ENCODE data around the gene USP21. TPM values are rescaled to one million over a fixed set of nuclear protein-coding genes. Genes with fewer than 3 reads are reported as not detected.

The USP21 gene
- total and polyA plus RNA-seq, 9 of the 15 experiments (the other 6 are each of a cell fraction or from before 2014, with no cell fraction given): 4.9 to 52.4 (median 21.6) TPM

GRCh38 chr1:161201836-161202712, 42.8 kb downstream of the USP21 start, which contains the start of gene NDUFS2 (continued):
- TF ChIP-seq, protein P1, sequence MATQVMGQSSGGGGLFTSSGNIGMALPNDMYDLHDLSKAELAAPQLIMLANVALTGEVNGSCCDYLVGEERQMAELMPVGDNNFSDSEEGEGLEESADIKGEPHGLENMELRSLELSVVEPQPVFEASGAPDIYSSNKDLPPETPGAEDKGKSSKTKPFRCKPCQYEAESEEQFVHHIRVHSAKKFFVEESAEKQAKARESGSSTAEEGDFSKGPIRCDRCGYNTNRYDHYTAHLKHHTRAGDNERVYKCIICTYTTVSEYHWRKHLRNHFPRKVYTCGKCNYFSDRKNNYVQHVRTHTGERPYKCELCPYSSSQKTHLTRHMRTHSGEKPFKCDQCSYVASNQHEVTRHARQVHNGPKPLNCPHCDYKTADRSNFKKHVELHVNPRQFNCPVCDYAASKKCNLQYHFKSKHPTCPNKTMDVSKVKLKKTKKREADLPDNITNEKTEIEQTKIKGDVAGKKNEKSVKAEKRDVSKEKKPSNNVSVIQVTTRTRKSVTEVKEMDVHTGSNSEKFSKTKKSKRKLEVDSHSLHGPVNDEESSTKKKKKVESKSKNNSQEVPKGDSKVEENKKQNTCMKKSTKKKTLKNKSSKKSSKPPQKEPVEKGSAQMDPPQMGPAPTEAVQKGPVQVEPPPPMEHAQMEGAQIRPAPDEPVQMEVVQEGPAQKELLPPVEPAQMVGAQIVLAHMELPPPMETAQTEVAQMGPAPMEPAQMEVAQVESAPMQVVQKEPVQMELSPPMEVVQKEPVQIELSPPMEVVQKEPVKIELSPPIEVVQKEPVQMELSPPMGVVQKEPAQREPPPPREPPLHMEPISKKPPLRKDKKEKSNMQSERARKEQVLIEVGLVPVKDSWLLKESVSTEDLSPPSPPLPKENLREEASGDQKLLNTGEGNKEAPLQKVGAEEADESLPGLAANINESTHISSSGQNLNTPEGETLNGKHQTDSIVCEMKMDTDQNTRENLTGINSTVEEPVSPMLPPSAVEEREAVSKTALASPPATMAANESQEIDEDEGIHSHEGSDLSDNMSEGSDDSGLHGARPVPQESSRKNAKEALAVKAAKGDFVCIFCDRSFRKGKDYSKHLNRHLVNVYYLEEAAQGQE (IDR thresholded peaks at IDR 0.05; ENCODE audit: borderline replicate concordance): no peak
- TF ChIP-seq, protein P1 (CRISPR knock-in tag; IDR thresholded peaks at IDR 0.05; ENCODE audit: low read depth): peak; percentile 46; the same call in 1 of the 2 replicates
- TF ChIP-seq CC2D1A (IDR thresholded peaks at IDR 0.05) (no peak), IRF9 (tag; IDR thresholded peaks at IDR 0.05) (no peak), ZNF408 (CRISPR knock-in tag; IDR thresholded peaks at IDR 0.05; ENCODE audit: low read depth) (no peak), MTA1 (IDR thresholded peaks at IDR 0.05; ENCODE audit: borderline replicate concordance) (0 out of 2 replicates have a peak, but pooled peaks have one; percentile 14), GTF2F1 (IDR thresholded peaks at IDR 0.05; ENCODE audit: low read depth, low read length) (peak; percentile 81; the same call in 1 of the 2 replicates), TFAP4 (CRISPR knock-in tag; IDR thresholded peaks at IDR 0.05; ENCODE audit: borderline replicate concordance) (peak; percentile 90; the same call in 1 of the 2 replicates), TOE1 (IDR thresholded peaks at IDR 0.05; ENCODE audit: borderline replicate concordance) (peak; percentile 51; the same call in 1 of the 2 replicates), TOE1 (CRISPR knock-in tag; IDR thresholded peaks at IDR 0.05; ENCODE audit: borderline replicate concordance, low read depth) (no peak), ZFX (CRISPR knock-in tag; IDR thresholded peaks at IDR 0.05) (peak; percentile 86), RUNX1 (IDR thresholded peaks at IDR 0.05; ENCODE audit: low read depth) (0 out of 2 replicates have a peak, but pooled peaks have one; percentile 7), ASH1L (IDR thresholded peaks at IDR 0.05; ENCODE audit: borderline replicate concordance, low read depth, partially characterized antibody) (peak; percentile 56), POLR2A (conservative IDR thresholded peaks at IDR 0.05) (peak; percentile 91)
- TF ChIP-seq, protein P2, sequence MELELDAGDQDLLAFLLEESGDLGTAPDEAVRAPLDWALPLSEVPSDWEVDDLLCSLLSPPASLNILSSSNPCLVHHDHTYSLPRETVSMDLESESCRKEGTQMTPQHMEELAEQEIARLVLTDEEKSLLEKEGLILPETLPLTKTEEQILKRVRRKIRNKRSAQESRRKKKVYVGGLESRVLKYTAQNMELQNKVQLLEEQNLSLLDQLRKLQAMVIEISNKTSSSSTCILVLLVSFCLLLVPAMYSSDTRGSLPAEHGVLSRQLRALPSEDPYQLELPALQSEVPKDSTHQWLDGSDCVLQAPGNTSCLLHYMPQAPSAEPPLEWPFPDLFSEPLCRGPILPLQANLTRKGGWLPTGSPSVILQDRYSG (tag; conservative IDR thresholded peaks at IDR 0.05; ENCODE audit: low read depth): 0 out of 2 replicates have a peak, but pooled peaks have one; percentile 44
